Gastrocnemius medialis (tissue), 4 donors: Measurements from ENCODE around the gene MYOD1. TPM values are rescaled to one million over a fixed set of nuclear protein-coding genes. Genes with fewer than 3 reads are reported as not detected.

ENCODE experiments used
- ATAC-seq, 2 donors: fragments of 150-250 bp; one replicate each; pipeline ENCODE4 v1.9.1; 2016
- DNase-seq, 2 donors: peaks; one replicate each; pipeline ENCODE4 v3.0.0-alpha.2; 2019
- H3K27ac ChIP-seq, 4 donors: fragments of 200-600 bp; sonication (generic); 1 replicate in 1 of 4; 2 replicates in 3 of 4; pipeline ENCODE4 v1.5.1; 2016 to 2018; ENCODE audit warnings: mild to moderate bottlenecking in 2 of 4, moderate library complexity in 1 of 4
- H3K27me3 ChIP-seq, 3 donors: fragments of 200-600 bp; sonication (generic) in 2 of 3; 1 replicate in 1 of 3; 2 replicates in 2 of 3; pipeline versions ENCODE4 v1.5.1 to v1.6.0; 2016 to 2019; ENCODE audit warnings: mild to moderate bottlenecking in 1 of 3, moderate library complexity in 1 of 3
- H3K36me3 ChIP-seq, 2 donors: fragments of 200-600 bp; sonication (generic) in 1 of 2; one replicate each; pipeline ENCODE4 v1.5.1; 2017 to 2018
- H3K4me1 ChIP-seq, 2 donors: fragments of 200-600 bp; sonication (generic) in 1 of 2; one replicate each; pipeline ENCODE4 v1.5.1; 2016 to 2017; ENCODE audit warnings: mild to moderate bottlenecking in 2 of 2
- H3K4me3 ChIP-seq, 4 donors: fragments of 200-600 bp; sonication (generic) in 3 of 4; 1 replicate in 1 of 4; 2 replicates in 3 of 4; pipeline ENCODE4 v1.5.1; 2016 to 2019; ENCODE audit warnings: mild to moderate bottlenecking in 2 of 4
- H3K9me3 ChIP-seq, 3 donors: fragments of 200-600 bp; sonication (generic) in 2 of 3; 1 replicate in 1 of 3; 2 replicates in 2 of 3; pipeline ENCODE4 v1.5.1; 2016 to 2019
- POLR2A ChIP-seq, 2 donors: fragments of 450-650 bp; IDR thresholded peaks; one replicate each; pipeline ENCODE4 v1.6.1; 2017; ENCODE audit warnings: antibody characterized with exemption in 2 of 2, mild to moderate bottlenecking in 2 of 2, moderate library complexity in 2 of 2
- in situ Hi-C, 4 donors: fragments of 200-750 bp; cut with MboI; loops; one replicate each; pipeline versions ENCODE4 v1.15.0 to v1.8.0; 2017; ENCODE audit warnings: low sequenced_read_pairs in 4 of 4
- intact Hi-C: fragments of 100-400 bp; cut with DNase I; formaldehyde crosslinking; loops from one replicate; pipeline ENCODE4 v1.15.1; 2023; ENCODE audit warnings: low total_unique reads
- total RNA-seq, 4 donors: library from RNA; depleted of rRNA; stranded (reverse); fragments of >200 nt; gene quantifications; one replicate each; pipeline versions ENCODE4 v1.1.0 to v1.2.3, GENCODE V29; 2016
- TF ChIP-seq, protein P1 (sequence below), 5 experiments: fragments of 450-650 bp in 3 of 5; fragments of 200-600 bp in 2 of 5; sonication (generic) in 2 of 5; IDR thresholded peaks in 4 of 5; conservative IDR thresholded peaks in 1 of 5; 1 replicate in 4 of 5; 2 replicates in 1 of 5; pipeline ENCODE4 v1.5.1; 2016 to 2019; ENCODE audit warnings: antibody characterized with exemption in 5 of 5, mild to moderate bottlenecking in 3 of 5, moderate library complexity in 3 of 5

The MYOD1 gene
- total RNA-seq, 4 donors from 2014 or later, result 3.5 to 20.6 (median 10.4) TPM

DNA sequence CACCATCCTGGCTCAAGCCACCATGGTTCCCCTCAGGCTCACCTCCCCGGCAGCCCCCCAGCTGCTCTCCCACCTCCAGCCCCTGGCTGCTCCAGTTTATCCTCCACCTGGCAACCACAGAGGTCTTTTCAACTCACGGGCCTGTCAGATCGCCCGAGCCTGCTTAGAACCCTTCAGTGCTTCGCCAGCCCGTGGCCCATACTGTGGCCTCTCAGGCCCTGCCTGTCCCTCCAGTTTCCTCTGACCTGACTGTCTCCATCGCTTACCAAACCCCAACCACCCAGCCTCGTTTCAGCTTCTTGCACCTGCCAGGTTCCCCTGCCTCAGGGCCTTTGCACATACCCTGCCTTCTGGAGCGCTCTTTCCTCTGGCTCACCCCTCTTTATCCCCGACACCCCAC is 22.1 kb downstream of the MYOD1 start:
- H3K36me3 ChIP-seq, result no peaks in the 10 kb centered on the region
- no peaks in the 10 kb centered on the region for H3K9me3 ChIP-seq
- DNase-seq (peak in 1 of 2 donors; percentile 5), ATAC-seq (no peak)
- TF ChIP-seq, protein P1, sequence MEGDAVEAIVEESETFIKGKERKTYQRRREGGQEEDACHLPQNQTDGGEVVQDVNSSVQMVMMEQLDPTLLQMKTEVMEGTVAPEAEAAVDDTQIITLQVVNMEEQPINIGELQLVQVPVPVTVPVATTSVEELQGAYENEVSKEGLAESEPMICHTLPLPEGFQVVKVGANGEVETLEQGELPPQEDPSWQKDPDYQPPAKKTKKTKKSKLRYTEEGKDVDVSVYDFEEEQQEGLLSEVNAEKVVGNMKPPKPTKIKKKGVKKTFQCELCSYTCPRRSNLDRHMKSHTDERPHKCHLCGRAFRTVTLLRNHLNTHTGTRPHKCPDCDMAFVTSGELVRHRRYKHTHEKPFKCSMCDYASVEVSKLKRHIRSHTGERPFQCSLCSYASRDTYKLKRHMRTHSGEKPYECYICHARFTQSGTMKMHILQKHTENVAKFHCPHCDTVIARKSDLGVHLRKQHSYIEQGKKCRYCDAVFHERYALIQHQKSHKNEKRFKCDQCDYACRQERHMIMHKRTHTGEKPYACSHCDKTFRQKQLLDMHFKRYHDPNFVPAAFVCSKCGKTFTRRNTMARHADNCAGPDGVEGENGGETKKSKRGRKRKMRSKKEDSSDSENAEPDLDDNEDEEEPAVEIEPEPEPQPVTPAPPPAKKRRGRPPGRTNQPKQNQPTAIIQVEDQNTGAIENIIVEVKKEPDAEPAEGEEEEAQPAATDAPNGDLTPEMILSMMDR (IDR thresholded peaks at IDR 0.05 in 4 of 5, conservative IDR thresholded peaks at IDR 0.05 in 1 of 5), result no peak
- TF ChIP-seq POLR2A (IDR thresholded peaks at IDR 0.05), result no peak
- intact Hi-C loops (no loop called here), in situ Hi-C loops (no loop called here)
- H3K4me3 ChIP-seq, result no peak overlapping the region
- peaks cover 13 to 18% (median 15%) of the 10 kb centered on the region in 3 donors for H3K27me3 ChIP-seq
- H3K27ac ChIP-seq, result no peak overlapping the region
- no peaks in the 10 kb centered on the region for H3K4me1 ChIP-seq

DNA sequence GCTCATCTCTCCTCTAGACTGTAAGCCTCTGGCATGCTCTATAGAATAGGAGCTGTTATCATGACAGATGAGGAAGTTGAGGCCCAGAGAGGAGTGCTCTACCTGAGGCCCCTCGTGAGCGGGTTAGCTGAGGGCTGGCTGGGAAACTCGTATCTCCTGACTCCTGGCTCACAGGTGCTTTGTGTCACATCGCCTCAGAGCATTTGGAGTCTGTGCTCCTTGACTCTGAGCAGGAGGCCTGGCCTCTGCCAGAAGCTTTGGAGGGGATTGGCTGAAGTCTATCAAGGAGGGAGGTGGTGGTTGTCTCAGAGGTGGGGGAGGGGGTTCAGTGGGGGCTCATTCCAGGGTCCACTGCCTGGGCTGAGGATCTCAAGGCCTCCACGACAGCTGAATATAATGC is 22.6 kb downstream of the MYOD1 start:
- Histone ChIP-seq H3K4me3 (no peak overlapping the region), H3K9me3 (no peaks in the 10 kb centered on the region), H3K27me3 (peaks cover 8 to 13% (median 10%) of the 10 kb centered on the region in 3 donors), H3K4me1 (no peaks in the 10 kb centered on the region), H3K36me3 (no peaks in the 10 kb centered on the region), H3K27ac (no peak overlapping the region)
- DNase-seq (peak in 1 of 2 donors; percentile 13), ATAC-seq (no peak)
- TF ChIP-seq, protein P1 (IDR thresholded peaks at IDR 0.05 in 4 of 5, conservative IDR thresholded peaks at IDR 0.05 in 1 of 5), result no peak
- TF ChIP-seq POLR2A (IDR thresholded peaks at IDR 0.05), result no peak
- in situ Hi-C loops (no loop called here), intact Hi-C loops (no loop called here)

DNA sequence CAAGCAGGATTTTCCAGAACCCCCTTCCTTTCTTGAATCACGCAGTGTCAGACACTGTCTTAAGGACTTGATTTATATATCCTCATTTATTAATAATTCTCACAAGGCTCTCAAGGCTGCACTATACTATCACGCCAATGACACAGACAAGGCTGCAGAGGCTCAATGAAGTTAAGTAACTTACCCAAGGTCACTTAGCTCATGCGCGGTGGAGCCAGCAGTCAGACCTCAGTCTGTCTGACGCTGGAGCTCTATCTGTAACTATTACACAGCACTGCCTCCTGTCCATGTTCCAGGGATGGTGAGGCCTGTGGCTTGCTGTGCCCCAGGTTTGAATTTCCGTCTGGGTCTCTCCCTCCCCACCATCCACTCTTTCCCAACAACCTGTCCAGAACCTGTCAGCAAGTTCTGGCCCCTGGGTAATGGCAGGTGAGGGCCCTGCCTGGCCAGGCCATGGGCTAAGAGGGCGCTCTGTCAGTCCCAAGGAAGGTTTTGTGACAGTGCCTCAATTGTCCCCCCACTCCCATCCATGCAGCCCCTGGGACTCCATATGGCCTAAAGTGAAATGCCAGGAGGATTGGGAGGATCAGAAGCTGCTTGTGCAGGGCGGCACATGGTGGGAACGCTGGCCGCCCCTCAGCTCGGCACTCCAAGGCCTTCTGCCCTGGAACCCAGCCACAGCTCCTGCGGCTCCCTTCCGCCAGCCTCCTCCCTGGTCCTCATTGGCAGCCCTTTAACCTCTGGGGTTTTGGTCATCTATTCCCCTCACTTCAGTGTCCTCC is 23.8 kb downstream of the MYOD1 start:
- DNase-seq (peak in 1 of 2 donors; percentile 10), ATAC-seq (no peak)
- no peaks in the 10 kb centered on the region for H3K36me3 ChIP-seq
- H3K4me1 ChIP-seq, result no peaks in the 10 kb centered on the region
- no peak overlapping the region for H3K4me3 ChIP-seq
- TF ChIP-seq, protein P1 (IDR thresholded peaks at IDR 0.05 in 4 of 5, conservative IDR thresholded peaks at IDR 0.05 in 1 of 5), result no peak
- TF ChIP-seq POLR2A (IDR thresholded peaks at IDR 0.05), result no peak
- peaks cover 0 to 3% (median 0%) of the 10 kb centered on the region in 3 donors for H3K27me3 ChIP-seq
- no peaks in the 10 kb centered on the region for H3K9me3 ChIP-seq
- intact Hi-C loops, result no loop called here
- in situ Hi-C loops, result no loop called here
- H3K27ac ChIP-seq, result no peak overlapping the region

DNA sequence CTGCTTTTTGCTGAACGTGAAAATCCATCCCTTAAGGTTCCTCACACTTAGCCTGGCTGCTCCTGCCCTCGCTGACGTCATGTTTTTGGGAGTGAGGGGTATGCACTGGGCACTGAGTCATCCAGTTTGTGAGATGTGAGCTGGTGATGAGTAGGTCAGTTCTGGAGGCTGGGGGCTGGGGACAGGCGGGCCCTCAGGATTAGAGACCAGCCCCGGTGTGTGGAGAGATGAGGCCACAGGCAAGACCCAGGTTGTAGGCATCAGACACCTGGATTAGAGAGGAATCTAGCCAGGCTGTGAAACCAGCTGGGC is 24.4 kb downstream of the MYOD1 start:
- H3K36me3 ChIP-seq, result no peaks in the 10 kb centered on the region
- H3K4me3 ChIP-seq, result no peak overlapping the region
- in situ Hi-C loops (no loop called here), intact Hi-C loops (no loop called here)
- ATAC-seq (no peak), DNase-seq (peak in 1 of 2 donors; percentile 8)
- TF ChIP-seq, protein P1 (IDR thresholded peaks at IDR 0.05 in 4 of 5, conservative IDR thresholded peaks at IDR 0.05 in 1 of 5), result no peak
- TF ChIP-seq POLR2A (IDR thresholded peaks at IDR 0.05), result no peak
- no peaks in the 10 kb centered on the region for H3K4me1 ChIP-seq
- H3K27ac ChIP-seq, result no peak overlapping the region
- H3K9me3 ChIP-seq, result no peaks in the 10 kb centered on the region
- H3K27me3 ChIP-seq, result no peaks in the 10 kb centered on the region
